Central memory CD4-positive, alpha-beta T cell (primary cell): ENCODE measurements around the gene GABARAP.
"Not testable (repeated sequence)": the region's sequence is repeated elsewhere in the genome, so short reads cannot be mapped to it uniquely, and the experiment has no call there.

Experiments
- DNase-seq: peaks from one replicate; pipeline ENCODE4 v3.0.0; 2022

Gene GABARAP

GRCh38 chr17:7260651-7261378, 18.6 kb upstream of the GABARAP start:
- DNase-seq = peak; percentile 23

- no peak for DNase-seq
These were observed 17.9 kb upstream of the GABARAP start for GRCh38 chr17:7260151-7260550.

- DNase-seq = no peak
These were observed 17.3 kb upstream of the GABARAP start for GRCh38 chr17:7259555-7259889.

GRCh38 chr17:7258731-7259554, 16.7 kb upstream of the GABARAP start:
- DNase-seq = no peak

- DNase-seq = no peak
These were observed 14.7 kb upstream of the GABARAP start for GRCh38 chr17:7256766-7257456.

- DNase-seq = no peak
These were observed 12.3 kb upstream of the GABARAP start for GRCh38 chr17:7254511-7254910.

- DNase-seq = no peak
These were observed 10.8 kb upstream of the GABARAP start for GRCh38 chr17:7253082-7253481.

- peak; percentile 85 for DNase-seq
These were observed 10.2 kb upstream of the GABARAP start, which contains the start of gene ELP5 for GRCh38 chr17:7252176-7253043. Gene ELP5, plus strand, starts transcription at chr17:7252215. Its CDS starts 336 bp downstream, at chr17:7252551.

- DNase-seq = peak; percentile 99
These were observed 9.5 kb upstream of the GABARAP start, which contains the start of gene CTDNEP1 for GRCh38 chr17:7251661-7252175. Gene CTDNEP1, minus strand, starts transcription at chr17:7251734. Its CDS starts 438 bp downstream, at chr17:7251296.

- DNase-seq = peak; percentile 29
These were observed 8.7 kb upstream of the GABARAP start for GRCh38 chr17:7250695-7251627.

GRCh38 chr17:7249830-7250229, 7.6 kb upstream of the GABARAP start:
- no peak for DNase-seq

GRCh38 chr17:7249214-7249613, 7.0 kb upstream of the GABARAP start:
- DNase-seq = no peak

- DNase-seq = no peak
These were observed 6.5 kb upstream of the GABARAP start for GRCh38 chr17:7248796-7249195.

GRCh38 chr17:7246779-7247178, 4.5 kb upstream of the GABARAP start:
- no peak for DNase-seq

- DNase-seq = not testable (repeated sequence)
These were observed 1.6 kb upstream of the GABARAP start for GRCh38 chr17:7243838-7244237.

- no peak for DNase-seq
These were observed 1.1 kb upstream of the GABARAP start for GRCh38 chr17:7243453-7243729.

- DNase-seq = peak; percentile 92
These were observed 636 bp upstream of the GABARAP start for GRCh38 chr17:7242717-7243452.

- DNase-seq = no peak
These were observed 1.0 kb downstream of the GABARAP start for GRCh38 chr17:7241090-7241733.

GRCh38 chr17:7240375-7240774, 1.9 kb downstream of the GABARAP start:
- no peak for DNase-seq
